HTR-8/SVneo (cell line): Measurements from ENCODE around the gene BMAL2.
A peak's percentile ranks its signal among the peaks of the same experiment; 100 is the strongest.

Experiments used
- DNase-seq: peaks from one replicate; pipeline ENCODE4 v3.0.0; 2011; ENCODE audit warnings: low spot score, mixed read lengths; ENCODE audit not compliant: insufficient read length
- FAIRE-seq: peaks from 2 replicates; lab custom pipeline; 2011; peaks lifted over from hg19 to GRCh38; lab: Jason Lieb, UNC

Gene BMAL2

GRCh38 chr12:27316947-27317346 is 15.7 kb upstream of the BMAL2 start:
- no peak for FAIRE-seq
- no peak for DNase-seq

GRCh38 chr12:27319409-27319808 is 13.2 kb upstream of the BMAL2 start:
- no peak for DNase-seq
- no peak for FAIRE-seq

GRCh38 chr12:27319848-27320247 is 12.8 kb upstream of the BMAL2 start:
- DNase-seq = no peak
- no peak for FAIRE-seq

- no peak for FAIRE-seq
- no peak for DNase-seq
These were observed 8.1 kb upstream of the BMAL2 start for GRCh38 chr12:27324530-27324929.

GRCh38 chr12:27330846-27331245 is 1.8 kb upstream of the BMAL2 start:
- DNase-seq (no peak), FAIRE-seq (no peak)

- DNase-seq = peak; percentile 78
- FAIRE-seq = peak; percentile 86
These were observed 1.2 kb upstream of the BMAL2 start for GRCh38 chr12:27331291-27331926.

GRCh38 chr12:27331927-27332324 is 710 bp upstream of the BMAL2 start:
- DNase-seq = no peak
- FAIRE-seq = peak; percentile 28

- DNase-seq (no peak), FAIRE-seq (no peak)
These were observed 276 bp upstream of the BMAL2 start for GRCh38 chr12:27332407-27332713.

- no peak for DNase-seq
These were observed 870 bp downstream of the BMAL2 start for GRCh38 chr12:27333403-27334009.

GRCh38 chr12:27334042-27334720 is 1.5 kb downstream of the BMAL2 start:
- DNase-seq = no peak
- FAIRE-seq = no peak

More at GRCh38 chr12:27333403-27334009, 870 bp downstream of the BMAL2 start:
- no peak for FAIRE-seq

- DNase-seq (no peak), FAIRE-seq (no peak)
These were observed 2.1 kb downstream of the BMAL2 start for GRCh38 chr12:27334721-27335082.

- DNase-seq = no peak
- no peak for FAIRE-seq
These were observed 3.0 kb downstream of the BMAL2 start for GRCh38 chr12:27335364-27336281.

GRCh38 chr12:27336282-27336653 is 3.6 kb downstream of the BMAL2 start:
- DNase-seq (no peak), FAIRE-seq (no peak)

GRCh38 chr12:27337376-27337775 is 4.7 kb downstream of the BMAL2 start:
- FAIRE-seq (no peak), DNase-seq (no peak)

GRCh38 chr12:27338473-27338872 is 5.8 kb downstream of the BMAL2 start:
- DNase-seq (no peak), FAIRE-seq (no peak)

GRCh38 chr12:27340971-27341370 is 8.3 kb downstream of the BMAL2 start:
- DNase-seq (no peak), FAIRE-seq (no peak)

GRCh38 chr12:27342536-27342935 is 9.9 kb downstream of the BMAL2 start:
- DNase-seq = no peak
- no peak for FAIRE-seq

GRCh38 chr12:27343255-27344000 is 10.8 kb downstream of the BMAL2 start:
- FAIRE-seq (peak; percentile 73), DNase-seq (peak; percentile 69)

GRCh38 chr12:27344246-27344645 is 11.6 kb downstream of the BMAL2 start:
- FAIRE-seq (no peak), DNase-seq (no peak)

GRCh38 chr12:27344760-27345159 is 12.1 kb downstream of the BMAL2 start:
- DNase-seq = no peak
- peak; percentile 62 for FAIRE-seq
